HL-60 (cell line): ENCODE measurements around the gene ENTPD6.

Experiments used
- DNase-seq, 2 experiments: peaks; one replicate each; pipeline ENCODE4 v3.0.0-alpha.2; 2010 to 2020; ENCODE audit warnings: low read depth in 1 of 2, low spot score in 1 of 2
- H3K27ac ChIP-seq: fragments of 250-450 bp; sonication (Bioruptor Pico); replicated peaks from 2 replicates; pipeline ENCODE4 v1.5.1; 2020; ENCODE audit warnings: mild to moderate bottlenecking, moderate library complexity
- H3K27me3 ChIP-seq: fragments of 250-450 bp; sonication (Bioruptor Pico); 2 replicates; pipeline ENCODE4 v1.5.1; 2021; ENCODE audit warnings: mild to moderate bottlenecking, moderate library complexity; ENCODE audit not compliant: insufficient read depth, poor library complexity, severe bottlenecking
- H3K4me3 ChIP-seq: replicated peaks from 2 replicates; pipeline ENCODE4 v1.5.1; 2011; ENCODE audit warnings: mild to moderate bottlenecking, control low read depth, low read length; ENCODE audit not compliant: insufficient read depth
- CTCF ChIP-seq: IDR thresholded peaks from one replicate; pipeline ENCODE4 v1.5.1; 2011; ENCODE audit warnings: low read length, control low read depth, inconsistent platforms; ENCODE audit not compliant: insufficient read depth
- GABPA ChIP-seq: IDR thresholded peaks from 2 replicates; pipeline ENCODE4 v1.6.1; 2012; ENCODE audit warnings: low read depth
- POLR2AphosphoS5 ChIP-seq: IDR thresholded peaks from 2 replicates; pipeline ENCODE4 v1.6.1; 2012; ENCODE audit warnings: low read depth
- REST ChIP-seq: IDR thresholded peaks from 2 replicates; pipeline ENCODE4 v1.6.1; 2012; ENCODE audit warnings: low read depth; ENCODE audit not compliant: insufficient replicate concordance
- SPI1 ChIP-seq: IDR thresholded peaks from 2 replicates; pipeline ENCODE4 v1.6.1; 2012; ENCODE audit warnings: low read depth, mild to moderate bottlenecking, borderline replicate concordance

The ENTPD6 gene

GRCh38 chr20:25212242-25212641 lies 16.7 kb downstream of the ENTPD6 start:
- TF ChIP-seq GABPA = no peak
- TF ChIP-seq CTCF = no peak
- no peak for TF ChIP-seq POLR2AphosphoS5
- TF ChIP-seq REST = no peak
- TF ChIP-seq SPI1 = no peak
- H3K27ac ChIP-seq = no peak overlapping the region

GRCh38 chr20:25213566-25214425 lies 18.3 kb downstream of the ENTPD6 start:
- H3K4me3 ChIP-seq = no peak overlapping the region
- no peak for TF ChIP-seq GABPA
- TF ChIP-seq REST = no peak
- no peak for TF ChIP-seq CTCF
- no peak for TF ChIP-seq SPI1
- TF ChIP-seq POLR2AphosphoS5 = no peak
- no peaks in the 10 kb centered on the region for H3K27me3 ChIP-seq
- H3K27ac ChIP-seq = no peak overlapping the region
- DNase-seq = no peak

More at GRCh38 chr20:25212242-25212641, 16.7 kb downstream of the ENTPD6 start:
- DNase-seq = no peak
- H3K4me3 ChIP-seq = no peak overlapping the region
- no peaks in the 10 kb centered on the region for H3K27me3 ChIP-seq

- no peak overlapping the region for H3K27ac ChIP-seq
- H3K27me3 ChIP-seq = no peaks in the 10 kb centered on the region
- H3K4me3 ChIP-seq = no peak overlapping the region
- no peak for TF ChIP-seq REST
- no peak for TF ChIP-seq POLR2AphosphoS5
- no peak for TF ChIP-seq GABPA
- TF ChIP-seq CTCF = no peak
- TF ChIP-seq SPI1 = no peak
- DNase-seq = no peak
Measured at GRCh38 chr20:25214426-25214790, 18.9 kb downstream of the ENTPD6 start.
